ENCODE measurements around the gene TRIM75. TPM values are rescaled to one million over a fixed set of nuclear protein-coding genes. Genes with fewer than 3 reads are reported as not detected.

The TRIM75 gene
- total RNA-seq = not detected
- not detected for polyA plus RNA-seq
- long read RNA-seq, donor 1 = 0 reads
- long read RNA-seq, donor 2 = 0 reads

DNA sequence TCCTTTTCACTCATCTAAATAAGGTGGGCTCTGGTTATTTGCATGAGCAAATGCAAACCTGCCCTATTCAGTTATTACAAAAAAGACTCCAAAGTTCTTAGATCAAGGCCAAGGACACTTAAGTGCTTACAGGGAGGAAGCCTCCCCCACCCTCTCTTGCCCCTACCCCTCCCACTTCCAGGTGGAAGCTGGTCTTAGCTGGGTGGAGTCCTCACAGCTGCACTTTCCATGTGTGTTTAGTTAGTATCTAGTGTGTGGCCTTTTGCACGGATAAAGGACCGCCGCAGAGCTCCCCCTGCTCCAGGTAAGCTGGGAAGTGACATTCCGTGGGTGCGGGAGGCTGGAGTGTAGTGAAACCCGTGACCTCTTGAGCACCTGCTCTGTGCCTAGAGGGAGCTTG lies at the start of gene TRIM75:
Gene TRIM75 (plus strand): TSS at position 222 of the 400 bp plus-strand sequence. CDS start 5,282 bp downstream, outside the sequence.
- H3K9me3 ChIP-seq = no peaks in the 10 kb centered on the region
- H3K4me1 ChIP-seq = no peaks in the 10 kb centered on the region
- DNase-seq = no peak
- no peak within 1 kb of the TSS for H3K27ac ChIP-seq
- WGBS, 5 donors = 66 to 79% (median 76%) methylated on average over 6 of the region's 6 CpGs
- no peaks in the 10 kb centered on the region for H3K27me3 ChIP-seq (replicated peaks in 1 of 7)
- no peaks in the 10 kb centered on the region for H3K36me3 ChIP-seq
- no peak within 1 kb of the TSS for H3K4me3 ChIP-seq
- intact Hi-C loops (cut with DNase I; ENCODE audit: low total_unique reads) = no loop called here
- TF ChIP-seq, protein P1, sequence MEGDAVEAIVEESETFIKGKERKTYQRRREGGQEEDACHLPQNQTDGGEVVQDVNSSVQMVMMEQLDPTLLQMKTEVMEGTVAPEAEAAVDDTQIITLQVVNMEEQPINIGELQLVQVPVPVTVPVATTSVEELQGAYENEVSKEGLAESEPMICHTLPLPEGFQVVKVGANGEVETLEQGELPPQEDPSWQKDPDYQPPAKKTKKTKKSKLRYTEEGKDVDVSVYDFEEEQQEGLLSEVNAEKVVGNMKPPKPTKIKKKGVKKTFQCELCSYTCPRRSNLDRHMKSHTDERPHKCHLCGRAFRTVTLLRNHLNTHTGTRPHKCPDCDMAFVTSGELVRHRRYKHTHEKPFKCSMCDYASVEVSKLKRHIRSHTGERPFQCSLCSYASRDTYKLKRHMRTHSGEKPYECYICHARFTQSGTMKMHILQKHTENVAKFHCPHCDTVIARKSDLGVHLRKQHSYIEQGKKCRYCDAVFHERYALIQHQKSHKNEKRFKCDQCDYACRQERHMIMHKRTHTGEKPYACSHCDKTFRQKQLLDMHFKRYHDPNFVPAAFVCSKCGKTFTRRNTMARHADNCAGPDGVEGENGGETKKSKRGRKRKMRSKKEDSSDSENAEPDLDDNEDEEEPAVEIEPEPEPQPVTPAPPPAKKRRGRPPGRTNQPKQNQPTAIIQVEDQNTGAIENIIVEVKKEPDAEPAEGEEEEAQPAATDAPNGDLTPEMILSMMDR (IDR thresholded peaks at IDR 0.05 in 8 of 11, conservative IDR thresholded peaks at IDR 0.05 in 3 of 11) = no peak
- TF ChIP-seq POLR2A (IDR thresholded peaks at IDR 0.05) (no peak), POLR2AphosphoS5 (IDR thresholded peaks at IDR 0.05) (no peak)

DNA sequence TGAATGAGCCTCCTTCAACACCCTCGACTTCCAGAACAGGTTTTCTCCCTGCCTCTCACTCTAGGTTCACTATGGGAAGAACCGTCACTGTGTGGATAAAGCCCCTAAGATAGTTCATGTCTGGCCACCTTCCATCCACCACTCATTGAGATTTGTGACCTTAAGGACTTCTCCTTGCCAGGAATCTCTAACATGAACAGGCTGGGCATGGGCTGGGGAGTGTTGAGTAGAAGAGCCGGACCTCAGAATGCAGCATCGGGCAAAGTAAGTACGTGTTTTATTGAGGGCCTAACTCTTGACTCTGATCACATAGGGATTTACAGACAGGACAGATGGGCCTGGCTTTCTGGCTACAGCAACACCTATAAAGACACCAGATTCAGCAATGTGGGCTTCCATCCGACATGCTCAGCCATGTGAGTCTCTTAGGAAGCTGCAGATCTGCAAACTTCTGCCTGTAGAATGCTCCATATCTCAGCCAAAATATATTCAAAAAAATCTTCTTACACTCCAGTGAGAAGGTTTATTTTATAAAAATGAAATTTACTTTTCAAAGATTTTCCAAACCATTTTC lies 48.2 kb upstream of the TRIM75 start:
- TF ChIP-seq, protein P1 (IDR thresholded peaks at IDR 0.05 in 8 of 11, conservative IDR thresholded peaks at IDR 0.05 in 3 of 11) = no peak
- TF ChIP-seq POLR2AphosphoS5 (IDR thresholded peaks at IDR 0.05) (no peak), POLR2A (IDR thresholded peaks at IDR 0.05) (no peak)
- Histone ChIP-seq H3K9me3 (no peaks in the 10 kb centered on the region), H3K27ac (no peak overlapping the region), H3K4me3 (no peak overlapping the region), H3K4me1 (no peaks in the 10 kb centered on the region), H3K36me3 (no peaks in the 10 kb centered on the region), H3K27me3 (replicated peaks in 1 of 7) (no peaks in the 10 kb centered on the region)
- intact Hi-C loops (cut with DNase I; ENCODE audit: low total_unique reads) = no loop called here
- no peak for DNase-seq
- 64 to 87% (median 72%) methylated on average over 4 to 6 of the region's 6 CpGs for WGBS, 5 donors

DNA sequence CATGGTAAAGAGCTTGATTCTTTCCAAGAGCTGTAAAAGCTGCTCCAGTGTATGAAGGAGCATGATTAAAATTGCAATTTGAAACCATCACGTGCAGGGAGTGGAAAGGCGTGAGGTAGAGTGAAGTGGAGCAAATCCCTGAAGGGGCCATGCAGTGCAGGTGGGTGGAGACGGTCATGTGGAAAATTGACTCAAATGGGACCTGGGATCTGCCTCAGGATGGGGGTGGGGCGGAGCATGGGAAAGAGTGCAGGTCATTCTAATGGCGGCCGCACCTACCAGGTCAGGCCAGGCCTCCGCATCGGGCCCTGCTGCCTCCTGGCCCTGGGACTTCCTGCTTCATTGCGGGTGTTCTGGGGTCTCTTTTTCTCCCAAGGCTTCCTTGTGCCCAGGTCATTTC lies 47.2 kb upstream of the TRIM75 start:
- 64 to 91% (median 83%) methylated on average over 9 of the region's 9 CpGs for WGBS, 5 donors

DNA sequence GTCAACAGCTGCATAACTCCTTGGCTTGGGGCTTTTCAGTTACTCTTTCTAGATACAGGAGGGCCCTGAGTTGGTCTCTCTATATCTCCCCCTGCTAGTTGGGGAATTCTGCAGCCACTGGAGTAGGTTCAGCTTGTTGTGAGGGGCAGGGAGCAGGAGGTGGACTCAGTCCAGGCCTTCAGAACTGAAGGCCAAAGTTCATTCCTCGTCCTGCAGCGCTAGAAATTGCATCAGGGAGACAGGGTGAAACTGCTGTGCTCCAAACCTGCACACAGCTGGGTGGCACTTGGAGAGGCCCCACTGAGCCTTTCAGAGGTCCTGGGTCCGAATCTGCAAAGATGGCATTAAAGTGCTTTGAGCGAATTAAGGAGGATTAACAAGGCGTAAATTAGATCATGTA lies 46.8 kb upstream of the TRIM75 start:
- Histone ChIP-seq H3K4me1 (no peaks in the 10 kb centered on the region), H3K27ac (no peak overlapping the region), H3K4me3 (no peak overlapping the region), H3K9me3 (no peaks in the 10 kb centered on the region), H3K27me3 (replicated peaks in 1 of 7) (no peaks in the 10 kb centered on the region), H3K36me3 (no peaks in the 10 kb centered on the region)
- TF ChIP-seq POLR2AphosphoS5 (IDR thresholded peaks at IDR 0.05) (no peak), POLR2A (IDR thresholded peaks at IDR 0.05) (no peak)
- TF ChIP-seq, protein P1 (IDR thresholded peaks at IDR 0.05 in 8 of 11, conservative IDR thresholded peaks at IDR 0.05 in 3 of 11) = no peak
- no peak for DNase-seq
- intact Hi-C loops (cut with DNase I; ENCODE audit: low total_unique reads) = no loop called here
- WGBS, 5 donors = 55 to 89% (median 83%) methylated on average over 5 of the region's 5 CpGs

More for the DNA sequence above, 47.2 kb upstream of the TRIM75 start:
- no peak for DNase-seq
- Histone ChIP-seq H3K27me3 (replicated peaks in 1 of 7) (no peaks in the 10 kb centered on the region), H3K4me1 (no peaks in the 10 kb centered on the region), H3K36me3 (no peaks in the 10 kb centered on the region), H3K27ac (no peak overlapping the region), H3K4me3 (no peak overlapping the region), H3K9me3 (no peaks in the 10 kb centered on the region)
- TF ChIP-seq POLR2A (IDR thresholded peaks at IDR 0.05) (no peak), POLR2AphosphoS5 (IDR thresholded peaks at IDR 0.05) (no peak)
- TF ChIP-seq, protein P1 (IDR thresholded peaks at IDR 0.05 in 8 of 11, conservative IDR thresholded peaks at IDR 0.05 in 3 of 11) = no peak
- intact Hi-C loops (cut with DNase I; ENCODE audit: low total_unique reads) = no loop called here
